ENCODE results near the gene CPED1. TPM values are rescaled to one million over a fixed set of nuclear protein-coding genes. Genes with fewer than 3 reads are reported as not detected.

CPED1 gene
- total RNA-seq, 1 experiment from 2014 or later = 1.8 TPM

DNA sequence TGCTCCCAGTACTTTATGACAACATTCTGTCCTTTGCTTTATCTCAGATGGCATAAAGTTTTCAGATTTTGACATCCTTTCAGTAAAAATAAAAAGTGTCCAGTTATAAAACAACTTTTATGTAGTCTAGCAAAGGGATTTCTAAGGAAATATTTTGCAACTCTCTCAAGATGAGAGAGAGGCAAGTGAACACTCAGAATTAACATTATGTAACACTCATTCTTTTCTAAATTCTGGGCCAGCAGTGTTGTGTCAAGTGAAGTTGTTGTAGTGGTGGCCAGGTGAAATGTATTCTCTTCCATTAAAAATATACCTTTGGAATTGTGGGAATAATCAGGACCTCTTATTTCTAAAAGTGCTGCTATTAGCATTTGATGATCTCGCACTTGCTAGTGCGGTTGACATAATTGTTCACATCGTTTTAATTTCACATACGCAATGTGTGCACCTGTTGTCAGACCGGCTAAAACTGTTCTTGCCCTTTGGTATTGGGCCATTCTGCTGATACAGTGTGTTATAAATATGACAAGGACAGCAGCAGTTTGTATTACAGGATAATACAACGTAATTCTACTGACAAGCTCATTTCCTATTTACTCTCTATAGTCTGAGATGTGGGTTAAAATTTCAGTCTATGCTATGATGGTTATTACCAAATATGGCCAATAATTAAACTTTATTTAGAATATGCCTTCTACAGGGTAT, 23.8 kb downstream of the CPED1 start:
- CTCF ChIA-PET = no interaction called here
- no peak for ATAC-seq
- H3K4me2 ChIP-seq (ENCODE audit: low read length) = no peak overlapping the region
- no TSS peak for BruUV-seq (replicated peaks)
- H3K9me2 ChIP-seq (replicated peaks; ENCODE audit: low read length) = no peaks in the 10 kb centered on the region
- H3K9me3 ChIP-seq (ENCODE audit: low read length) = no peaks in the 10 kb centered on the region
- DNase-seq = no peak
- no peaks in the 10 kb centered on the region for H3K36me3 ChIP-seq (ENCODE audit: low read depth, low read length)
- H4K20me1 ChIP-seq (ENCODE audit: low read length) = no peaks in the 10 kb centered on the region
- no peak overlapping the region for H3K27ac ChIP-seq (ENCODE audit: low read length)
- no peaks in the 10 kb centered on the region for H3K79me2 ChIP-seq (ENCODE audit: low read length)
- peaks cover 10% of the 10 kb centered on the region; the same call in 1 of the 2 replicates for H3K4me1 ChIP-seq (ENCODE audit: insufficient read depth, low read length)
- H3K27me3 ChIP-seq (ENCODE audit: low read length) = no peaks in the 10 kb centered on the region
- no peak overlapping the region for H2AFZ ChIP-seq (ENCODE audit: low read length)
- intact Hi-C loops (cut with micrococcal nuclease) = no loop called here
- H3K9ac ChIP-seq (ENCODE audit: low read length) = no peak overlapping the region
- no peaks in the 10 kb centered on the region for H3F3A ChIP-seq (ENCODE audit: low read length, unreplicated experiment)
- no peak overlapping the region for H3K4me3 ChIP-seq (ENCODE audit: low read length)
- no peak for TF ChIP-seq EZH2 (IDR thresholded peaks at IDR 0.05; ENCODE audit: low read length, unreplicated experiment)
- TF ChIP-seq, protein P1, sequence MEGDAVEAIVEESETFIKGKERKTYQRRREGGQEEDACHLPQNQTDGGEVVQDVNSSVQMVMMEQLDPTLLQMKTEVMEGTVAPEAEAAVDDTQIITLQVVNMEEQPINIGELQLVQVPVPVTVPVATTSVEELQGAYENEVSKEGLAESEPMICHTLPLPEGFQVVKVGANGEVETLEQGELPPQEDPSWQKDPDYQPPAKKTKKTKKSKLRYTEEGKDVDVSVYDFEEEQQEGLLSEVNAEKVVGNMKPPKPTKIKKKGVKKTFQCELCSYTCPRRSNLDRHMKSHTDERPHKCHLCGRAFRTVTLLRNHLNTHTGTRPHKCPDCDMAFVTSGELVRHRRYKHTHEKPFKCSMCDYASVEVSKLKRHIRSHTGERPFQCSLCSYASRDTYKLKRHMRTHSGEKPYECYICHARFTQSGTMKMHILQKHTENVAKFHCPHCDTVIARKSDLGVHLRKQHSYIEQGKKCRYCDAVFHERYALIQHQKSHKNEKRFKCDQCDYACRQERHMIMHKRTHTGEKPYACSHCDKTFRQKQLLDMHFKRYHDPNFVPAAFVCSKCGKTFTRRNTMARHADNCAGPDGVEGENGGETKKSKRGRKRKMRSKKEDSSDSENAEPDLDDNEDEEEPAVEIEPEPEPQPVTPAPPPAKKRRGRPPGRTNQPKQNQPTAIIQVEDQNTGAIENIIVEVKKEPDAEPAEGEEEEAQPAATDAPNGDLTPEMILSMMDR (conservative IDR thresholded peaks at IDR 0.05; ENCODE audit: low read depth, low read length) = no peak
- TF ChIP-seq EZH2phosphoT487 (IDR thresholded peaks at IDR 0.05; ENCODE audit: borderline replicate concordance, low read length) = no peak
- POLR2A ChIA-PET (ENCODE audit: unreplicated experiment) = no interaction called here

DNA sequence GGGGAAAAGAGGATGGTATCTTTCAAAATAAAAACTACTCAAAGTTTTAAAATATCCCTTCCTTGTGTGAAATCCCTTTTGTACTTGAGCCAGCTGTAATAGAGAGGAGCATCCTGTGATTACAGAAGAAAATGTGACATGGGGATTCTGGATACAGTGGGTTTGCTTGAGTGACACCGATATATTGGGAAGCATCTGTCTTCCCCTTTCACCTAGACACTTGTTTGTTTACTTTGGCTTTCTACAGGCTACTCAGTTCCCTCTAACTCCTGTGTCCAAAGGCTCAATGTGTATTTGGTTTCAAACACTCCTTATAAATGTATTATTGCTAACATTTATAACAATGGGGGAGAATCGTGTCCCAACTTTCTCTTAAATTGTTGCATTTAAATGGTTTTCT, 24.4 kb downstream of the CPED1 start:
- Histone ChIP-seq H3K27ac (ENCODE audit: low read length) (no peak overlapping the region), H3K27me3 (ENCODE audit: low read length) (no peaks in the 10 kb centered on the region), H3K9ac (ENCODE audit: low read length) (no peak overlapping the region), H2AFZ (ENCODE audit: low read length) (no peak overlapping the region), H3K79me2 (ENCODE audit: low read length) (no peaks in the 10 kb centered on the region), H3K4me2 (ENCODE audit: low read length) (no peak overlapping the region), H3K9me2 (replicated peaks; ENCODE audit: low read length) (no peaks in the 10 kb centered on the region), H3K4me1 (ENCODE audit: insufficient read depth, low read length) (peaks cover 10% of the 10 kb centered on the region; the same call in 1 of the 2 replicates), H3K4me3 (ENCODE audit: low read length) (no peak overlapping the region), H3F3A (ENCODE audit: low read length, unreplicated experiment) (no peaks in the 10 kb centered on the region), H3K9me3 (ENCODE audit: low read length) (no peaks in the 10 kb centered on the region), H3K36me3 (ENCODE audit: low read depth, low read length) (no peaks in the 10 kb centered on the region), H4K20me1 (ENCODE audit: low read length) (no peaks in the 10 kb centered on the region)
- ATAC-seq (no peak), DNase-seq (no peak)
- POLR2A ChIA-PET (ENCODE audit: unreplicated experiment) = interaction anchor here (0.7 kb wide), 1 partner anchor 1090 kb away, joined by 3 read pairs; no protein-coding TSS in a partner anchor
- CTCF ChIA-PET = no interaction called here
- BruUV-seq (replicated peaks) = no TSS peak
- intact Hi-C loops (cut with micrococcal nuclease) = no loop called here
- no peak for TF ChIP-seq EZH2 (IDR thresholded peaks at IDR 0.05; ENCODE audit: low read length, unreplicated experiment)
- no peak for TF ChIP-seq EZH2phosphoT487 (IDR thresholded peaks at IDR 0.05; ENCODE audit: borderline replicate concordance, low read length)

DNA sequence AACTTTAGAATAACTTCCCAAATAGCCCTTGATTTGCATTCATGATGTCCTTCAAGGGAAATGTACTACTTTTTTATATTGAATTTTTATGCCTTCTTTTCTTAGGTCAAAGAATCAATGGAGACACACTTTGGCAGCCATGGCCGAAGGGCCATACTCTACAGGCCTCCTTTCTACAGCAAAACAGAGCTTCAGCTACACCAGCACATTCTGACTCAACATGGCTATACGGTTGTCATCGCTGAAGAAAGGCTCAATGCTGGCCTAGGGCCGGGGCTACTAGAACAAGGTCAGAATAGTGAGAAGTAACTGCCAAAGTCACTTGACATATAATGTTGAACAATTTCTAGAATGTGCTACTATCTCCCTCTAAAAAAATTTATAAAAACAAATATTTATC, 27.0 kb downstream of the CPED1 start:
- BruUV-seq (replicated peaks) = no TSS peak
- no peak overlapping the region for H3K27ac ChIP-seq (ENCODE audit: low read length)
- no peak overlapping the region for H3K4me2 ChIP-seq (ENCODE audit: low read length)
- H2AFZ ChIP-seq (ENCODE audit: low read length) = no peak overlapping the region
- peaks cover 20% of the 10 kb centered on the region for H3K4me1 ChIP-seq (ENCODE audit: insufficient read depth, low read length)
- no peak for TF ChIP-seq EZH2 (IDR thresholded peaks at IDR 0.05; ENCODE audit: low read length, unreplicated experiment)
- H3K9me3 ChIP-seq (ENCODE audit: low read length) = no peaks in the 10 kb centered on the region
- DNase-seq (no peak), ATAC-seq (no peak)
- H4K20me1 ChIP-seq (ENCODE audit: low read length) = no peaks in the 10 kb centered on the region
- H3K27me3 ChIP-seq (ENCODE audit: low read length) = no peaks in the 10 kb centered on the region
- H3K4me3 ChIP-seq (ENCODE audit: low read length) = no peak overlapping the region
- intact Hi-C loops (cut with micrococcal nuclease) = no loop called here
- H3K9ac ChIP-seq (ENCODE audit: low read length) = no peak overlapping the region
- H3K79me2 ChIP-seq (ENCODE audit: low read length) = no peaks in the 10 kb centered on the region
- H3K9me2 ChIP-seq (replicated peaks; ENCODE audit: low read length) = no peaks in the 10 kb centered on the region
- no peaks in the 10 kb centered on the region for H3F3A ChIP-seq (ENCODE audit: low read length, unreplicated experiment)
- ChIA-PET CTCF (interaction anchor here (0.6 kb wide), 1 partner anchor 17 kb away, joined by 3 read pairs; no protein-coding TSS in a partner anchor), POLR2A (ENCODE audit: unreplicated experiment) (no interaction called here)
- no peaks in the 10 kb centered on the region for H3K36me3 ChIP-seq (ENCODE audit: low read depth, low read length)

Data from PC-3 (cell line).